ENCODE results near the gene DIAPH3. TPM values are rescaled to one million over a fixed set of nuclear protein-coding genes. Genes with fewer than 3 reads are reported as not detected.

DIAPH3 gene
- total RNA-seq, 2 donors from 2014 or later: 0.27 to 2.4 TPM

- DNase-seq (ENCODE audit: low spot score): no peak
- intact Hi-C loops (cut with DNase I): no loop called here
- TF ChIP-seq CTCF (IDR thresholded peaks at IDR 0.05): no peak
- Histone ChIP-seq H3K27ac (no peak overlapping the region), H3K4me1 (replicated peaks) (no peaks in the 10 kb centered on the region), H3K36me3 (no peaks in the 10 kb centered on the region), H3K27me3 (replicated peaks; ENCODE audit: insufficient read depth) (no peaks in the 10 kb centered on the region), H3K9me3 (no peaks in the 10 kb centered on the region), H3K4me3 (no peak overlapping the region)
- 30% methylated on average over 2 of the region's 2 CpGs for WGBS
Observed at GRCh38 chr13:59877933-59878332, 285.8 kb downstream of the DIAPH3 start.

GRCh38 chr13:59874973-59875372, 288.8 kb downstream of the DIAPH3 start:
- no peak for DNase-seq (ENCODE audit: low spot score)
- no peaks in the 10 kb centered on the region for H3K9me3 ChIP-seq
- no peak overlapping the region for H3K27ac ChIP-seq
- no peaks in the 10 kb centered on the region for H3K36me3 ChIP-seq
- TF ChIP-seq POLR2A (IDR thresholded peaks at IDR 0.05): no peak
- TF ChIP-seq CTCF (IDR thresholded peaks at IDR 0.05): no peak
- TF ChIP-seq POLR2AphosphoS5 (IDR thresholded peaks at IDR 0.05): no peak
- H3K27me3 ChIP-seq (replicated peaks; ENCODE audit: insufficient read depth): no peaks in the 10 kb centered on the region
- 88% methylated on average over 2 of the region's 2 CpGs for WGBS
- H3K4me3 ChIP-seq: no peak overlapping the region
- H3K4me1 ChIP-seq (replicated peaks): no peaks in the 10 kb centered on the region
- intact Hi-C loops (cut with DNase I): no loop called here

GRCh38 chr13:59873856-59874255, 289.9 kb downstream of the DIAPH3 start:
- intact Hi-C loops (cut with DNase I): no loop called here
- WGBS: 96% methylated on average over 7 of the region's 7 CpGs
- no peaks in the 10 kb centered on the region for H3K4me1 ChIP-seq (replicated peaks)

GRCh38 chr13:59873309-59873708, 290.4 kb downstream of the DIAPH3 start:
- H3K4me3 ChIP-seq: no peak overlapping the region
- intact Hi-C loops (cut with DNase I): no loop called here
- H3K27ac ChIP-seq: no peak overlapping the region
- no peak for TF ChIP-seq POLR2AphosphoS5 (IDR thresholded peaks at IDR 0.05)
- TF ChIP-seq POLR2A (IDR thresholded peaks at IDR 0.05): no peak
- no peak for TF ChIP-seq CTCF (IDR thresholded peaks at IDR 0.05)
- no peaks in the 10 kb centered on the region for H3K27me3 ChIP-seq (replicated peaks; ENCODE audit: insufficient read depth)
- H3K36me3 ChIP-seq: no peaks in the 10 kb centered on the region
- H3K9me3 ChIP-seq: no peaks in the 10 kb centered on the region
- DNase-seq (ENCODE audit: low spot score): no peak
- WGBS: 58% methylated on average over 3 of the region's 3 CpGs
- no peaks in the 10 kb centered on the region for H3K4me1 ChIP-seq (replicated peaks)

More at GRCh38 chr13:59873856-59874255, 289.9 kb downstream of the DIAPH3 start:
- no peak for TF ChIP-seq CTCF (IDR thresholded peaks at IDR 0.05)
- no peak for TF ChIP-seq POLR2AphosphoS5 (IDR thresholded peaks at IDR 0.05)
- no peak for TF ChIP-seq POLR2A (IDR thresholded peaks at IDR 0.05)
- Histone ChIP-seq H3K4me3 (no peak overlapping the region), H3K27ac (no peak overlapping the region), H3K9me3 (no peaks in the 10 kb centered on the region), H3K27me3 (replicated peaks; ENCODE audit: insufficient read depth) (no peaks in the 10 kb centered on the region), H3K36me3 (no peaks in the 10 kb centered on the region)
- DNase-seq (ENCODE audit: low spot score): no peak

- no peak overlapping the region for H3K27ac ChIP-seq
- H3K36me3 ChIP-seq: no peaks in the 10 kb centered on the region
- 83% methylated on average over 5 of the region's 5 CpGs for WGBS
- DNase-seq (ENCODE audit: low spot score): no peak
- H3K4me3 ChIP-seq: no peak overlapping the region
- no peaks in the 10 kb centered on the region for H3K27me3 ChIP-seq (replicated peaks; ENCODE audit: insufficient read depth)
- no peaks in the 10 kb centered on the region for H3K4me1 ChIP-seq (replicated peaks)
- H3K9me3 ChIP-seq: no peaks in the 10 kb centered on the region
- TF ChIP-seq POLR2A (IDR thresholded peaks at IDR 0.05) (no peak), CTCF (IDR thresholded peaks at IDR 0.05) (no peak), POLR2AphosphoS5 (IDR thresholded peaks at IDR 0.05) (no peak)
- intact Hi-C loops (cut with DNase I): no loop called here
Observed at GRCh38 chr13:59867867-59868266, 295.9 kb downstream of the DIAPH3 start.

Measured in prostate gland (tissue), 2 donors.